Peyer's patch (tissue), 4 donors: ENCODE data around the gene SPATA31C2.

ENCODE experiments used
- POLR2A ChIP-seq, 2 donors: fragments of 450-650 bp; IDR thresholded peaks; one replicate each; pipeline ENCODE4 v1.5.1; 2017; ENCODE audit warnings: antibody characterized with exemption in 2 of 2, mild to moderate bottlenecking in 2 of 2, moderate library complexity in 2 of 2
- TF ChIP-seq, protein P1 (sequence below), 6 experiments: fragments of 450-650 bp in 4 of 6; fragments of 200-600 bp in 2 of 6; sonication (generic) in 1 of 6; IDR thresholded peaks; one replicate each; pipeline ENCODE4 v1.5.1; 2017 to 2019; ENCODE audit warnings: antibody characterized with exemption in 6 of 6, mild to moderate bottlenecking in 3 of 6, moderate library complexity in 1 of 6

GRCh38 chr9:88182501-88182900 lies 44.2 kb upstream of the SPATA31C2 start:
- TF ChIP-seq, protein P1, sequence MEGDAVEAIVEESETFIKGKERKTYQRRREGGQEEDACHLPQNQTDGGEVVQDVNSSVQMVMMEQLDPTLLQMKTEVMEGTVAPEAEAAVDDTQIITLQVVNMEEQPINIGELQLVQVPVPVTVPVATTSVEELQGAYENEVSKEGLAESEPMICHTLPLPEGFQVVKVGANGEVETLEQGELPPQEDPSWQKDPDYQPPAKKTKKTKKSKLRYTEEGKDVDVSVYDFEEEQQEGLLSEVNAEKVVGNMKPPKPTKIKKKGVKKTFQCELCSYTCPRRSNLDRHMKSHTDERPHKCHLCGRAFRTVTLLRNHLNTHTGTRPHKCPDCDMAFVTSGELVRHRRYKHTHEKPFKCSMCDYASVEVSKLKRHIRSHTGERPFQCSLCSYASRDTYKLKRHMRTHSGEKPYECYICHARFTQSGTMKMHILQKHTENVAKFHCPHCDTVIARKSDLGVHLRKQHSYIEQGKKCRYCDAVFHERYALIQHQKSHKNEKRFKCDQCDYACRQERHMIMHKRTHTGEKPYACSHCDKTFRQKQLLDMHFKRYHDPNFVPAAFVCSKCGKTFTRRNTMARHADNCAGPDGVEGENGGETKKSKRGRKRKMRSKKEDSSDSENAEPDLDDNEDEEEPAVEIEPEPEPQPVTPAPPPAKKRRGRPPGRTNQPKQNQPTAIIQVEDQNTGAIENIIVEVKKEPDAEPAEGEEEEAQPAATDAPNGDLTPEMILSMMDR (IDR thresholded peaks at IDR 0.05): no peak
- TF ChIP-seq POLR2A (IDR thresholded peaks at IDR 0.05): no peak
